ENCODE measurements around the gene TGFBR3. TPM values are rescaled to one million over a fixed set of nuclear protein-coding genes. Genes with fewer than 3 reads are reported as not detected.

TGFBR3 gene
- total RNA-seq, 1 experiment from 2014 or later = 2.4 TPM

DNA sequence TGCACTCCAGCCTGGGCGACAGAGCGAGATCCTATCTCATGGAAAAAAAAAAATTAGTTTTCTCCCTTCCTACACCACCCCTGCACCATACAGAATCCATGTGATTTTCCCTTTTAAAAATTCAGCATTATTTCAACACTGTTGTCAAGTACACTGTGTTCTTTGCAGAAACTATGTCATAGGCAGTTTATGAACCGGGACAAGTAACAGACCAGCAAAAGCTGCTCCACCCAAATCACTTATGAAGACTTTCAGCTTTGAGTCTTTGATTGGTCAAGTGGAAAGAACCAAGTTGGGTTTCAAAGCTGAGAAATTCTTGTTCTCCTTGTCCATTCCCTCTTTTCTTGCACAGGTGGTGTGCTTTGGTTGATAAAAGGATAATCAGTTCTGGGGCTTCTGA lies 212.3 kb downstream of the TGFBR3 start:
- Histone ChIP-seq H3K27ac (ENCODE audit: insufficient read length, low read depth, low read length) (no peak overlapping the region), H3K18ac (ENCODE audit: insufficient read length, low read depth, low read length) (no peak overlapping the region), H4K91ac (ENCODE audit: insufficient read length, low read depth, low read length) (no peak overlapping the region), H3K4ac (ENCODE audit: low read depth, low read length) (no peak overlapping the region), H4K20me1 (ENCODE audit: control insufficient read depth, insufficient read depth, insufficient read length) (no peaks in the 10 kb centered on the region), H3K14ac (ENCODE audit: insufficient read depth, low read length) (no peak overlapping the region), H2BK120ac (ENCODE audit: low read depth, low read length, poor library complexity, severe bottlenecking) (no peak overlapping the region), H4K8ac (replicated peaks; ENCODE audit: insufficient read length, low read depth, low read length) (no peak overlapping the region), H3T11ph (ENCODE audit: low read length) (no peak overlapping the region), H2BK5ac (ENCODE audit: insufficient read length, low read length) (no peak overlapping the region), H4K5ac (ENCODE audit: insufficient read length, low read depth, low read length) (no peak overlapping the region), H3K56ac (ENCODE audit: insufficient read length, low read depth, low read length) (no peak overlapping the region), H2AFZ (ENCODE audit: low read length) (no peak overlapping the region), H3K79me2 (ENCODE audit: insufficient read depth, low read length) (no peaks in the 10 kb centered on the region), H3K27me3 (ENCODE audit: insufficient read depth, low read length) (no peaks in the 10 kb centered on the region), H3K9ac (ENCODE audit: extremely low read depth, insufficient read length, low read length) (no peak overlapping the region), H3K9me3 (ENCODE audit: control insufficient read depth, low read depth, low read length) (no peaks in the 10 kb centered on the region), H2AK5ac (ENCODE audit: insufficient read length, low read length) (no peak overlapping the region), H3K79me1 (ENCODE audit: insufficient read depth, low read depth, low read length, poor library complexity, severe bottlenecking) (no peaks in the 10 kb centered on the region), H2BK15ac (ENCODE audit: low read depth, low read length) (no peak overlapping the region), H3K23me2 (ENCODE audit: insufficient read length, low read depth, low read length, poor library complexity, severe bottlenecking) (no peaks in the 10 kb centered on the region), H3K4me1 (ENCODE audit: insufficient read depth, low read length) (no peaks in the 10 kb centered on the region), H2BK20ac (ENCODE audit: low read depth, low read length, poor library complexity, severe bottlenecking) (no peak overlapping the region), H2BK12ac (ENCODE audit: insufficient read length, low read depth, low read length) (no peak overlapping the region), H3K23ac (ENCODE audit: insufficient read length, low read depth, low read length) (no peak overlapping the region), H3K4me2 (ENCODE audit: insufficient read depth, insufficient read length, low read length) (no peak overlapping the region)
- WGBS (ENCODE audit: extremely low coverage, insufficient read length, low lambda C conversion rate) = no CpG with 5 or more reads among the region's 3 CpGs
- no peaks in the 10 kb centered on the region for H3K27me3 Mint-ChIP-seq (ENCODE audit: low read depth)
- peaks cover 0 to 11% (median 3%) of the 10 kb centered on the region in 3 experiments; a peak in 2 of 7 replicates for H3K36me3 Mint-ChIP-seq (ENCODE audit: insufficient read depth in 1 of 3, low read depth in 3 of 3)
- no peak overlapping the region for H3K27ac Mint-ChIP-seq
- no peak overlapping the region for H3K4me3 Mint-ChIP-seq
- DNase-seq = no peak
- H3K4me1 Mint-ChIP-seq = peaks cover 0 to 11% of the 10 kb centered on the region in 2 experiments; a peak in 2 of 4 replicates
- H3K9me3 Mint-ChIP-seq = peaks cover 6 to 10% of the 10 kb centered on the region in 2 experiments; a peak in 4 of 5 replicates
- TF ChIP-seq, protein P1, sequence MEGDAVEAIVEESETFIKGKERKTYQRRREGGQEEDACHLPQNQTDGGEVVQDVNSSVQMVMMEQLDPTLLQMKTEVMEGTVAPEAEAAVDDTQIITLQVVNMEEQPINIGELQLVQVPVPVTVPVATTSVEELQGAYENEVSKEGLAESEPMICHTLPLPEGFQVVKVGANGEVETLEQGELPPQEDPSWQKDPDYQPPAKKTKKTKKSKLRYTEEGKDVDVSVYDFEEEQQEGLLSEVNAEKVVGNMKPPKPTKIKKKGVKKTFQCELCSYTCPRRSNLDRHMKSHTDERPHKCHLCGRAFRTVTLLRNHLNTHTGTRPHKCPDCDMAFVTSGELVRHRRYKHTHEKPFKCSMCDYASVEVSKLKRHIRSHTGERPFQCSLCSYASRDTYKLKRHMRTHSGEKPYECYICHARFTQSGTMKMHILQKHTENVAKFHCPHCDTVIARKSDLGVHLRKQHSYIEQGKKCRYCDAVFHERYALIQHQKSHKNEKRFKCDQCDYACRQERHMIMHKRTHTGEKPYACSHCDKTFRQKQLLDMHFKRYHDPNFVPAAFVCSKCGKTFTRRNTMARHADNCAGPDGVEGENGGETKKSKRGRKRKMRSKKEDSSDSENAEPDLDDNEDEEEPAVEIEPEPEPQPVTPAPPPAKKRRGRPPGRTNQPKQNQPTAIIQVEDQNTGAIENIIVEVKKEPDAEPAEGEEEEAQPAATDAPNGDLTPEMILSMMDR (conservative IDR thresholded peaks at IDR 0.05) = no peak
